Spleen (tissue), 7 donors: ENCODE results near the gene SMPX.

Experiments used
- POLR2A ChIP-seq, 3 donors: fragments of 450-650 bp; IDR thresholded peaks; one replicate each; pipeline ENCODE4 v1.5.1; 2017; ENCODE audit warnings: antibody characterized with exemption in 3 of 3, mild to moderate bottlenecking in 1 of 3
- POLR2AphosphoS5 ChIP-seq, 3 donors: sonication (generic); formaldehyde crosslinking; IDR thresholded peaks; one replicate each; pipeline ENCODE4 v1.5.1; 2017; ENCODE audit warnings: antibody characterized with exemption in 3 of 3
- TF ChIP-seq, protein P1 (sequence below), 11 experiments: fragments of 200-600 bp in 7 of 11; fragments of 450-650 bp in 4 of 11; sonication (generic) in 4 of 11; IDR thresholded peaks in 8 of 11; conservative IDR thresholded peaks in 3 of 11; 1 replicate in 7 of 11; 2 replicates in 4 of 11; pipeline versions ENCODE4 v1.4.0 to v1.8.0; 2016 to 2021; ENCODE audit warnings: antibody characterized with exemption in 11 of 11, inconsistent platforms in 4 of 11, mild to moderate bottlenecking in 1 of 11
- donor health status: DM: no; HTN: no; CAD: no; lungs with moderate emphysema.
- donor health status: DM: no; HTN: no; CAD: no.
- donor health status: DM: no; HTN: no; CAD: no.

DNA sequence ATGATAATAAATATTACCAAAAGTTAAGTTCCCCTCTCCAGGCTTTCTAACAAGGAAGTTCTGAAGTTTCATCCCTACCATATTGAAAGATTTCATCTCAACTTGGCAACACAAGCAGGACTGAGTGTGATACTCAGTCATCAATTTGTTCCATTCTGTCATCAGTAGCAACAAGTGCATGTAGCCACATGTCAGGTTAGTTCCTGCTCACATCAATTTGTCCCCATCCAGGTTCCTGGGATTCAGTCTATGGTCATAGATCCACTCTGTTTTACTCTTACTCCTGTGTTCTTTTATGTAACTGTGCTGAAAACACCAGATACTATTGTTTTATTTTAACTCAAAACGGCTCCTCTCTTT, 22.2 kb downstream of the SMPX start:
- TF ChIP-seq, protein P1, sequence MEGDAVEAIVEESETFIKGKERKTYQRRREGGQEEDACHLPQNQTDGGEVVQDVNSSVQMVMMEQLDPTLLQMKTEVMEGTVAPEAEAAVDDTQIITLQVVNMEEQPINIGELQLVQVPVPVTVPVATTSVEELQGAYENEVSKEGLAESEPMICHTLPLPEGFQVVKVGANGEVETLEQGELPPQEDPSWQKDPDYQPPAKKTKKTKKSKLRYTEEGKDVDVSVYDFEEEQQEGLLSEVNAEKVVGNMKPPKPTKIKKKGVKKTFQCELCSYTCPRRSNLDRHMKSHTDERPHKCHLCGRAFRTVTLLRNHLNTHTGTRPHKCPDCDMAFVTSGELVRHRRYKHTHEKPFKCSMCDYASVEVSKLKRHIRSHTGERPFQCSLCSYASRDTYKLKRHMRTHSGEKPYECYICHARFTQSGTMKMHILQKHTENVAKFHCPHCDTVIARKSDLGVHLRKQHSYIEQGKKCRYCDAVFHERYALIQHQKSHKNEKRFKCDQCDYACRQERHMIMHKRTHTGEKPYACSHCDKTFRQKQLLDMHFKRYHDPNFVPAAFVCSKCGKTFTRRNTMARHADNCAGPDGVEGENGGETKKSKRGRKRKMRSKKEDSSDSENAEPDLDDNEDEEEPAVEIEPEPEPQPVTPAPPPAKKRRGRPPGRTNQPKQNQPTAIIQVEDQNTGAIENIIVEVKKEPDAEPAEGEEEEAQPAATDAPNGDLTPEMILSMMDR (IDR thresholded peaks at IDR 0.05 in 8 of 11, conservative IDR thresholded peaks at IDR 0.05 in 3 of 11), result no peak
- TF ChIP-seq POLR2A (IDR thresholded peaks at IDR 0.05) (no peak), POLR2AphosphoS5 (IDR thresholded peaks at IDR 0.05) (no peak)
